GM18502 (cell line): Measurements from ENCODE around the gene RFX8.
"Not testable (repeated sequence)": the region's sequence is repeated elsewhere in the genome, so short reads cannot be mapped to it uniquely, and the experiment has no call there.

ENCODE experiments used
- ATAC-seq: cut with Tn5 transposase; IDR thresholded peaks from one replicate; pipeline ENCODE4 v1.9.1; 2021; ENCODE audit warnings: mild to moderate bottlenecking; ENCODE audit not compliant: unreplicated experiment, poor library complexity

Gene RFX8

GRCh38 chr2:101450965-101451364 lies 23.9 kb downstream of the RFX8 start:
- ATAC-seq, result no peak

GRCh38 chr2:101446869-101447268 lies 28.0 kb downstream of the RFX8 start:
- no peak for ATAC-seq

GRCh38 chr2:101442667-101443061 lies 32.2 kb downstream of the RFX8 start:
- ATAC-seq, result no peak

GRCh38 chr2:101442042-101442666 lies 32.8 kb downstream of the RFX8 start:
- no peak for ATAC-seq

GRCh38 chr2:101440127-101440738 lies 34.7 kb downstream of the RFX8 start:
- no peak for ATAC-seq

GRCh38 chr2:101439716-101440115 lies 35.2 kb downstream of the RFX8 start:
- no peak for ATAC-seq

- ATAC-seq, result not testable (repeated sequence)
Observed at GRCh38 chr2:101438555-101438954, 36.4 kb downstream of the RFX8 start.

- ATAC-seq, result no peak
Observed at GRCh38 chr2:101435001-101435862, 39.7 kb downstream of the RFX8 start.

- no peak for ATAC-seq
Observed at GRCh38 chr2:101433465-101433864, 41.4 kb downstream of the RFX8 start.

GRCh38 chr2:101432411-101433181 lies 42.3 kb downstream of the RFX8 start:
- no peak for ATAC-seq

GRCh38 chr2:101431486-101431885 lies 43.4 kb downstream of the RFX8 start:
- ATAC-seq, result no peak

- no peak for ATAC-seq
Observed at GRCh38 chr2:101430156-101430555, 44.8 kb downstream of the RFX8 start.

- ATAC-seq, result no peak
Observed at GRCh38 chr2:101429453-101429852, 45.5 kb downstream of the RFX8 start.

- ATAC-seq, result no peak
Observed at GRCh38 chr2:101428422-101429176, 46.3 kb downstream of the RFX8 start.

GRCh38 chr2:101427743-101428142 lies 47.2 kb downstream of the RFX8 start:
- ATAC-seq, result no peak

- no peak for ATAC-seq
Observed at GRCh38 chr2:101427240-101427639, 47.7 kb downstream of the RFX8 start.

GRCh38 chr2:101426822-101427221 lies 48.1 kb downstream of the RFX8 start:
- ATAC-seq, result no peak

GRCh38 chr2:101420623-101421022 lies 54.3 kb downstream of the RFX8 start:
- no peak for ATAC-seq

- no peak for ATAC-seq
Observed at GRCh38 chr2:101419096-101419663, 55.7 kb downstream of the RFX8 start.
